NCI-H446 treated with DMSO at 0.1 percent for 48 hours (cell line): ENCODE results near the gene AK5.
A peak's percentile ranks its signal among the peaks of the same experiment; 100 is the strongest.

Experiments used
- DNase-seq: peaks from one replicate; lab custom pipeline; 2025; lab: John Stamatoyannopoulos, UW

The AK5 gene

GRCh38 chr1:77543822-77544448, 262.1 kb downstream of the AK5 start:
- DNase-seq, result peak; percentile 57

DNA sequence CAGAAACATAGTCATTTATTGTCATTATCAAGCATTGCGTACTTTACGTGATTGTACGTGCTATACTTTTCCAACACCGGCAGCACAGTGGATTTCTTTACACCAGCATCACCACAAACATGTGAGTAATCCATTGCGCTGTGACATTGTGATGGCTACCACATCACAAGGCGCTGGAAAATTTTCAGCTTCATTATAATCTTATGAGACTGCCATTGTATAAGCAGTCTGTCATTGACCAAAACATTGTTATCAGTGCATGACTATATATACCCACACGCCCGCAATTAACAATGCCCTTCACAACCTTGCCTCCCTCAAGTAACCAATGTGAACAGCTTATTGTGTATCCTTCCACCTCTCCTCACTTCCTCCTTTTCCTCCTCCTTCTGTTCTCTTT, 263.0 kb downstream of the AK5 start:
- no peak for DNase-seq

GRCh38 chr1:77545970-77546369, 264.2 kb downstream of the AK5 start:
- DNase-seq, result peak; percentile 12

DNA sequence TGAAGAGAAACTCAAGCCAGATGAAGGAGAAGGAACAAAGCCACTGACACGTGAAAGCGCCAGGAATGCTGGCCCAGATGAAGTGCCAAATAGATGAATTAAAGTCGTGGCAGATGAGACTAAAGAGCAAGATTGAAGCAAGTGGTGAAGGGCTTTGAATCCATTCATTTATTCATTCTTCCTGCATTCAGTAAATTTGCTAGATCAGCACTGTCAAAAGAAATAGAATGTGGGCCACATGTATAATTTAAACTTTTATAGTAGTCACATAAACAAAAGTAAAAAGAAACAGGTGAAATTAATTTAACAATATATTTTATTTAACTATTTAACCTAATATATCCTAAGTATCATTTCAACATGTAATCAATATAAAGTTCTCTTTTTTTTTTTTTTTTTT, 265.1 kb downstream of the AK5 start:
- peak; percentile 7 for DNase-seq

- peak; percentile 47 for DNase-seq
These were observed 266.5 kb downstream of the AK5 start for GRCh38 chr1:77548285-77548684.

GRCh38 chr1:77550135-77550534, 268.3 kb downstream of the AK5 start:
- DNase-seq, result no peak

- no peak for DNase-seq
These were observed 270.8 kb downstream of the AK5 start for GRCh38 chr1:77552626-77553025.

DNA sequence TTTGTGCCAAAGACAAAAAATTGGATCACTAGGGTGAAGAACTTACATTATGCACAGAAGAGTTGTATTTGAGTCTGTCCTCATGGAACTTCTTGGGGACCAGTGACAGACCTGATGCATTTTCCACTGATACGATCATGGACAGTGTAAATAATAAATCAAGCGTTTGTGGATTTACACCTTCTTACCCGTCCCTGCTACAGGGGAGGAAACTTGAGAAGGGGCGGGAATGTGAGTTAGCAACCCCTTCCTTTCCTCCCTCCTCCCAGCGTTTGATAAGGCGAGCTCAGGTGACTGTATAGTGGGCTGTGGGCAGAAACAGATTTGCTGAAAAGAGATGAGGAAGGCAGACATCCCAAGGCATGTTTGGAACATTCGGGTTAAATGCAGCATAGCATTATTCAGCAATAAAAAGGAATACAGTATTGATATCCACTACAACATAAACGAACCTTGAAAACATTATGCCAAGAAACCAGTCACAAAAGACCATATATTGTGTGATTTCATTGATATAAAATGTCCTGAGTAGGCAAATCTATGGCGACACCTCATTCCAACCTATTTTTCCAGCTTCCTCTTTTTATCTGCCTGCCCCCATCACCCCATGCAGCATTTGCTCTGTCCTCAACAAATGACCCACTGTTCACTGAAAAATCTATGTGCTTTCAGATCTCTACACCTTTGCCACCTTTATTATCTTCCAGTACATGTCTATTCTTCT, 271.9 kb downstream of the AK5 start:
- DNase-seq, result no peak

- DNase-seq, result no peak
These were observed 274.2 kb downstream of the AK5 start for GRCh38 chr1:77556045-77556444.

- no peak for DNase-seq
These were observed 275.2 kb downstream of the AK5 start for GRCh38 chr1:77557053-77557452.

GRCh38 chr1:77558591-77559164, 276.9 kb downstream of the AK5 start:
- no peak for DNase-seq

GRCh38 chr1:77560741-77561140, 278.9 kb downstream of the AK5 start:
- DNase-seq, result peak; percentile 21

- no peak for DNase-seq
These were observed 280.9 kb downstream of the AK5 start for GRCh38 chr1:77562596-77563150.

GRCh38 chr1:77565321-77565720, 283.5 kb downstream of the AK5 start:
- DNase-seq, result no peak

DNA sequence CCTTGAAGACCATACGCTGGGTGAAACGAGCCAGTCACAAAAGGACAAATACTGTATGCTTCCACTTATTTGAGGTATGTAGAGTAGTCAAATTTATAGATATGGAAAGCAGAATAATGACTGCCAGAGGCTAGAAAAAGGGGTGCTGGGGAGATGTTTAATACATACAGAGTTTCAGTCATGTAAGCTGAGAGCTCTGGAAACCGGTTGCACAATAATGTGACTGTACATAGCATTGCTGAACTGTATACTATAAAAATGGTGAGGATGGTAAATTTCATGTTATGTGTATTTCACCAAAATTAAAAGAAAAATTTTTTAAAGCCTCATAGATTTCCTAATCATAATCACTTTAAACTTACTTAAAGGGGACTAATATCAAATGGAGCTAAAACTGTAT, 289.8 kb downstream of the AK5 start:
- DNase-seq, result no peak

DNA sequence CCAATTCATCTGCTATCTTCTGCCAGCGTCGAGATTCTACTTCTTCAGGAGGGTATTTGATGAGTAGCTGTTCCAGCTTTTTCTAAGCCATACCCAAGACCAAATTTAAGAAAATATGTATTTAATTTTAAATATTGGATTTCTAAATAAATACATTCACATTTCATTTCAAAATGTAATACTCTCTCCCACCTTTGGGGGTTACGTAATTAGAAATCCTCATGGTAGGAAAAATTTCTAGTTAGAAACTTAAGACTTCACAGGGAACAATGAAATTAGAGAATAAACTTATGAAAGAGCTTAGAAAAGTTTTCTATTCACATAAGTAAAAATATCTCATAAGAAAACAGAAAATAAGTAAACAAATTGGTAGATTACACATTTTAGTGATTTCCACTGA, 297.7 kb downstream of the AK5 start:
- no peak for DNase-seq

- no peak for DNase-seq
These were observed 301.1 kb downstream of the AK5 start for GRCh38 chr1:77582905-77583304.

- no peak for DNase-seq
These were observed 301.7 kb downstream of the AK5 start for GRCh38 chr1:77583483-77583882.

DNA sequence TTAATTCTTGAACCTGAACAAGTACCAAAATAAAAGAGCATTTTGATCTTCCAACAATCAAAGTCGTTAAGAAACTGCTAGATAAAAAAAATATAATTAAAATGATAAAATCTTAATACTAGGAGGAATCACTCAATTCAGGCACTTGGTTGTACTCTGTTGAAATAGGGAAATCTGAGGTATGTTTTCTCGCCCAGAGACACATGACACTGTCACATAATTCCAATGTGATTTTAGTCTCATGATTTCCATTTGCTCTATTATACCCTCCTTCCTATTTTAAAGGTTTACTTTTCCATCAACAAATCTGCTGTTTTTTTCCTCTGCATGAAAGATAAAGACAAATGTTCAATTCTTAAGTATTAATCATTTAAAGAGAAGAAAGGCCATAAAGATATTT, 303.1 kb downstream of the AK5 start:
- no peak for DNase-seq

GRCh38 chr1:77585610-77586314, 303.9 kb downstream of the AK5 start:
- DNase-seq, result no peak

DNA sequence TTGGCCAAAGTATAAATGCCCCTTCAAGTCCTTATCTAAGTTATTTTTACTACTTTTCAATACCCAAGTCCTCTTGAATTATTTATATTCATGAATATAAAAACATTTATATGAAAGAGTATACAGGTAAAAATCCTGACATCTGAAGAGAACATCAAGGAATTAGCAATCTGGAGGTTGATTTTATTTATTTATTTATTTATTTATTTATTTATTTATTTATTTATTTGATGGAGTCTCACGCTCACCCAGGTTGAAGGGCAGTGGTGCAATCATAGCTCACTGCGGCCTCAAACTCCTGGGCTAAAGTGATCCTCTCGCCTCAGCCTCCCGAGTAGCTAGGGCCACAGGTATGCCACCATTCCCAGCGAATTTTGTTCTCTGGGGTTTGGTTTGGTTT, 307.4 kb downstream of the AK5 start:
- no peak for DNase-seq

DNA sequence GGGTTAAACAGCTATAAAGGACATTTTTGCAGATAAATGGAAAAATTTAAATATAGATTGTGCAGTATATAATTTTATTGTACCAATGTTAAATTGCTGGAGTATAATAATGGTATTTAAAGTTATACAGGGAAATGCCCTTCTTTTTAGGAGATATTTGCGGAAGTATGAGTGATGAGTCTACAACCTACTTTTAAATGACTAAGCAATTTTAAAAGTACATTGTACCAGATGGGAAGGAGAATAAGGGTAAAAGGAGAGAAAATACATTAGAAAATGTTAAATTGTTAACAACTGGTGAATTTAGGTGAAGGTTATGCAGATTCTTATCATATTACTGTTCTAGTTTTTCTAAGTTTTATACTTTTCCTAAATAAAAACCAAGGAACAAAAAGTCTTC, 308.8 kb downstream of the AK5 start:
- no peak for DNase-seq

- DNase-seq, result no peak
These were observed 311.1 kb downstream of the AK5 start for GRCh38 chr1:77592906-77593305.
